Germinal center (tissue), 1 donor: Measurements from ENCODE around the gene PTK6.

Experiments used
- DNase-seq: peaks from one replicate; pipeline ENCODE4 v3.0.0; 2012; ENCODE audit warnings: mixed read lengths, low spot score

Gene PTK6

GRCh38 chr20:63543131-63543530 is 6.0 kb upstream of the PTK6 start:
- DNase-seq, result no peak

- peak; percentile 76 for DNase-seq
Measured at GRCh38 chr20:63542696-63543095, 5.5 kb upstream of the PTK6 start.

- peak; percentile 36 for DNase-seq
Measured at GRCh38 chr20:63542031-63542559, 4.9 kb upstream of the PTK6 start.

GRCh38 chr20:63541371-63541770 is 4.2 kb upstream of the PTK6 start:
- no peak for DNase-seq

- DNase-seq, result no peak
Measured at GRCh38 chr20:63540417-63541186, 3.4 kb upstream of the PTK6 start.

GRCh38 chr20:63539441-63540370 is 2.5 kb upstream of the PTK6 start:
- DNase-seq, result no peak

- no peak for DNase-seq
Measured at GRCh38 chr20:63539092-63539430, 1.9 kb upstream of the PTK6 start.

- DNase-seq, result no peak
Measured at GRCh38 chr20:63538204-63539091, 1.3 kb upstream of the PTK6 start.

GRCh38 chr20:63537525-63538203 is 488 bp upstream of the PTK6 start:
- DNase-seq, result peak; percentile 98

- no peak for DNase-seq
Measured at GRCh38 chr20:63536241-63536977, 767 bp downstream of the PTK6 start.

GRCh38 chr20:63534831-63535651 is 2.1 kb downstream of the PTK6 start:
- DNase-seq, result no peak

GRCh38 chr20:63534427-63534830 is 2.7 kb downstream of the PTK6 start:
- DNase-seq, result no peak

GRCh38 chr20:63533871-63534393 is 3.2 kb downstream of the PTK6 start:
- DNase-seq, result no peak

- DNase-seq, result no peak
Measured at GRCh38 chr20:63533388-63533787, 3.8 kb downstream of the PTK6 start.

GRCh38 chr20:63532449-63532971 is 4.7 kb downstream of the PTK6 start:
- no peak for DNase-seq

- no peak for DNase-seq
Measured at GRCh38 chr20:63531686-63532448, 5.3 kb downstream of the PTK6 start.

GRCh38 chr20:63530788-63531160 is 6.4 kb downstream of the PTK6 start:
- DNase-seq, result no peak
